HG02884 (cell line): ENCODE measurements around the gene DIDO1.
"Not testable (repeated sequence)": the region's sequence is repeated elsewhere in the genome, so short reads cannot be mapped to it uniquely, and the experiment has no call there.

Experiments used
- ATAC-seq: cut with Tn5 transposase; IDR thresholded peaks from one replicate; pipeline ENCODE4 v1.9.1; 2021; ENCODE audit warnings: mild to moderate bottlenecking, moderate library complexity; ENCODE audit not compliant: unreplicated experiment

Gene DIDO1

DNA sequence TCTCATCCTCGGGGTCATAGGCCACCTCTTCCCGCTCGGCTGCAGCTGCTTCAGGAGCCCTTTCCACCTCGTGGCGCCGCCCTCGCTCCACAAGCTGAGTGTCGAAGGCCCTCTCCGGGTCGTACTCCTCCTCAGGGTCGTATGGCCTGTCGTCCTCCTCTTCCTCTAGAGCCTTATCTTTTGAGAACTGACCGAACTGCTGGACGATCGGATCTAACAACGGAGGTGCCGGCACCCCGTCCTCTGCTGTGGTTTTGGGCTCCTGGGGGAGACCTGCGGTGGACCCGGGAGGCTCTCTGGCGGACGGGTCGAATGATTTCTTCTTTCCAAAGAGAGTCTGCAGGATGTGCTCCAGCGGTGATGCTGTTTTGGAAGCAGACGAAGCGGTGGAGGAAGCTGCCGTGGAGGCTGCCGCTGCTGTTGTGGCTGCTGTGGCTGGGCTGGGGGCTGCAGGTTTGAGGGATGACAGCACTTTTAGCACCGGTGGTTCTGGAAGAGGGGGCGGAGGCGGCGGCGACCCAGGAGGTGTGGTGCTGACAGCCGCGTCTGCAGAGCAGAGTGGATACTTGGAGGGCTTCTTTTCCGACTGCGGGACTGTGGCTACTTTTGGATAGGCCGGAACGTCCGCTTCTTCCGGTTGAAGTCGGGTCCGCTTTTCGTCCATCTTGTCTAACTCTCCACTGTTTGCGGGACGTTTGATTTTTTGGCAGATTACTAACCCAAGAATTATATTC lies 44.5 kb downstream of the DIDO1 start:
- no peak for ATAC-seq

DNA sequence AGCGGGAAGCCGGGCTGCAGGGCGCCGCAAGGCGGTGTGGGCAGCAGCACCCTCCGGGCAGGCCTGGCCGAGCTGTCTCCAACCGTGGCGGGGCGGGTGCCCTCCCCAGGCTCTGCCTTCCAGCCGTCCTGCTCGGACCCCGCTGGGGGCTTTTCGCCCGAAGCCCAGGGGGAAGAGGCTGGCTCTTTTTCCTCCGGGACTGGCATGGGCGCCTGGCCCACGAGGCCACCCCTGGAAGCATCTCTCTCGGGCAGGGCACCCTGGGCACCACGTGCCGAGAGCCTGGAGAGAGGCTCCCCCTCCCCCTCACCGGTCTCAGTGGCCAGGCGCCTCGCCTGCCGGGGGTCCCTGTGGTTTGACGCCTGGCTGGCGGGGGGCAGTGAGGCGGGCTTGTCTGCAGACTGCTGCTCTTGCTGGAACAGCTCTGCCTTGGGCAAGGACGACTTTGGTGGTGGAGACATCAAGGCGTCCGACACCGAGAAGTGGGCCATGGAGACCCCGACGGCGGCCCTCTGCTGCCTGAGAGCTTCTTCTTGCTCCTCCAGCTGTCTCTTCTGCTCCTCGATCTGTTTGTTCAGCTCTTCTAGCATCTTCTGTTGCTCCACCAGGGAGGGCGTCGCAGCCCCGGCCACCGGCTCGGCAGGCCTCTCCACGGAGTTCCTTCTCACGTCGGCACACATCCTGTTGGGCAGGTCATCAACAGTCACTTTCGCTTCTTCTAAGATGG lies 45.2 kb downstream of the DIDO1 start:
- no peak for ATAC-seq

- no peak for ATAC-seq
These were observed 46.0 kb downstream of the DIDO1 start for GRCh38 chr20:62880147-62880934.

DNA sequence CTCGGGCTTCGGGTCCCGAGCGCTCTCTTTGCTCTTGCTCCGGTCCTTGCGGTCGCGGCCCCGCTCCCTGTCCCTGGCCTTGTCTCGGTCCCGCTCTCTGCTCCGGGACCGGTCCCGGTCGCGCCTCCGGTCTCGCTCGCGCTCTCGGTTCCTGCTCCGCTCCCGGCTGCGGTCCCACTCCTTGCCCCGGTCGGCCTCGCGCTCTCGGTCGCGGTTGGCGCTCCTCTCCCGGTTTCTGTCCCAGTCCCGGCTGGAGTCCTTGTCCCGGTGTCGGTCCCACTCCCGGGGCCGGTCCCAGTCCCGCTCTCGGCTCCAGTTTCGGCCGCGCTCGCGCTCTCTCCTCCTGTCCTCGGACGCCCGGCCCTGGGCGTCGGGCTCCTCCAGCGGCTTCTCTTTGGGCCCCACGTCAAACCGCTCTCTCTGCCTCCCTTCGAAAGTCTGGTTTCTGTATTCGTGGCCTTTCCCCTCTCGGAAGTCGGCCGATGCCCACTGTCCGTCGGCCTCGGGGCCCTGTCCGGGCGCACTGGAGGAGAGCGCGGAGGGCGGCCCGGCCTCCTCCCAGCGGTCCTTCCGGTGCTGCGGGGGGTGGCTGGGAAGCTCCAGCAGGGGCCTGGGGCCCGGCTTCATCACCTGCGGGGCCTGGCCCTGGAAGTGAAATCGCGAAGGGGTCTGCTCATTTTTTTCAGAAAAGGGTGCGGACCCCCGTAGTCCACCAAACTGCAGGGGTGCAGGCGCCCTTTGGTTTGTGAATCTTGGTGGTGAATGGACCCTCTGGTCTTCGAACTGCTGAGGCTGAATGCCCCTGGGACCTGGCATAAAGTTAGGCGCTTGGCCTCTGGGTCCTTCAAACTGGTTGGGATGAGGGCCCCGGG lies 46.8 kb downstream of the DIDO1 start:
- ATAC-seq, result no peak

DNA sequence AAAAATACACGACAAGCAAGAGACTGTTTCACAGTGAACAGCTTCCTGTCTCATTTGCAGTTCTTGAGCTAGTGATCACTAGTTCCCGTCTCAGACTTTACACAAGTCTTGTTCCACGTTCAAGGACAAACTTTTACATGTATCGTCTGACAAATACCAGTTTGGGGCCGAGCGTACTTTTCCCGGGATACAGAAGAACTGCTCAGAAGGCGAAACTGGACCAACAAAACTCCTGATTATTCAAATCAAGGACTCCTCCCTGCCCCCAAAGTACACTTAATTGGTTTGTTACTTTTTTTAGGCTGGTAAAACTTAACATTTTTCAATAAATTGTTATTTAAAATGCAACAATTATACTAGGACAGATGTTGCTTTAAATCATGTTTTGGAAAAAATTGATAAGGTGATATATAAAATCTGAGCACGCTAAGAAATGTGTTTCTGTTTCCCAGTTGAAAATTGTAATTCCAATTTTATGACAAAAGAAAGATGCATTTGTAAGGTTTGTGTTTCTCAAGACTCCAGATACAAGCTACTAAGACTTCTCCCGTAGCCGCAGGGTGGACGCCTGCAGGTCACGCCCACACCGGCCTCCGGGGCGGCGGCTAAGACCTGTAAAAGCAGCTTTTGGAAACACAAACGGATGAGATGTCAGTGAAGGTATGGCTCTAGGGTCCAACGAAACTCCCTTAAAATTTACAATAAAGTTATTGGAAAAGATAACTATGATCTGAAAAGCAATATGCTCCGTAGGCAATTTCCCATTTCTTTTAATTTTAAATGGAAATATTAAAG lies 47.9 kb downstream of the DIDO1 start:
- ATAC-seq, result no peak

DNA sequence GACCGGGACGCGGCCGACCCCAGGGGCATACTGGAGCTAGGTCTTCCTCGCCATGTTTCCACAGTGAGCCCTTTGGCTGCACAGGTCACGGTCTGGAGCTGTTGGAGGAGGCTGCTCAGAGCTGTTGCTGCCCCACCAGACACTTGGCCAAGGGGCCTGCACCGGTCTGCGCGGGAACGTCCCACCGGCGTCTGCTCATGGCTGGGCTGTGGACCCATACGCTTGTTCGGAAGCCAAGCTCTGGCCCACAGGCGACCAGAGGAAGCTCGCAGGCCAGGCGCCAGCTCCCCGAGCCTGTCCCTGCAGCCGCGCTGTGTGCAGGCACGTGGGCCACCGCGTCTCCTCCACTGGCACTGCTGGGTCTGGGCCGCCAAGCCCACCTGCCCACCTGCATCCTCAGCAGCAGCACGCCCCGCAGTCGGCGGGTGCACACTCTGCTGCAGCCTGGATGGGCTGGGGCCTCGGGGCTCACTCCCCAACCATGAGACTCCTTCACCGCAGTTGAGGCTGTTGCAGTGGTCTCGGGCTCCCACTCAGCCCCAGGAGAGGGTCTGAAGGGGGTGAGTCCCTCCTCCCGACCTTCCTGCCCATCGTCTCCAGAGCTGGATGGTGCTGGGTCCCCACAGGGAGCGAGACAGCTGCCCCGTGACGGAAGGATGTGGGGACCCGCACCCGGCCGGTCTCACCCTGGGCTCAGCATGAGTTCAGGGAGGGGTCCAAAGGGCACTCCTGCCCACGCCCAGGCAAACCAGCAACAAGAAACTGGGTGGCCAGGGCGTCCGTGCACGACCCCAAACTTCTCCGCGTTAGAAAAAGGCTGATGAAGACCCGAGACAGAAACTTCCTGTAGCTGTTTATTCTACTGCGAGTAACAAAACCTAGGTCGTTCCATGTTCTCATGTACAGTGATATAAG lies 49.1 kb downstream of the DIDO1 start:
- ATAC-seq, result no peak

DNA sequence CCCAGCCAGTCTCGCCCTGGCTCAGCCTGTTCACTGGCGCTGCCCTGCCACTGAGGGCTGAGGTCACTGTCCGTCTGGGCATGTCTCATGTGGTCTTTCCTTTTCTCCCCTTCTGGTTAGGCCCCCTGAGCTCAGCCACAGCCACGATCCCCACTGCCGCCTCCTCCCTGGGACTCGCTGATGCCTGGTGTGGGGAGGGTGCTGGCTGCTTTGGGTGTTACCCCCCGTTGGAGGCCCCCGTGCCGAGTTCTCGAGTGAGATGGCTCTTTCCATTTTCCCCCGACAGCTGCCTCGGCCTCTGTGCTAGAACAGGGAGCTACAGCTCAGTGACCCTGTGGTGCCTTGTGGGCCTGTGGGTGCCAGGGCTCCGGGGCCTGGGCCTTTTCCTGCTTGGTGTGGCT lies 49.8 kb downstream of the DIDO1 start:
- ATAC-seq, result no peak

DNA sequence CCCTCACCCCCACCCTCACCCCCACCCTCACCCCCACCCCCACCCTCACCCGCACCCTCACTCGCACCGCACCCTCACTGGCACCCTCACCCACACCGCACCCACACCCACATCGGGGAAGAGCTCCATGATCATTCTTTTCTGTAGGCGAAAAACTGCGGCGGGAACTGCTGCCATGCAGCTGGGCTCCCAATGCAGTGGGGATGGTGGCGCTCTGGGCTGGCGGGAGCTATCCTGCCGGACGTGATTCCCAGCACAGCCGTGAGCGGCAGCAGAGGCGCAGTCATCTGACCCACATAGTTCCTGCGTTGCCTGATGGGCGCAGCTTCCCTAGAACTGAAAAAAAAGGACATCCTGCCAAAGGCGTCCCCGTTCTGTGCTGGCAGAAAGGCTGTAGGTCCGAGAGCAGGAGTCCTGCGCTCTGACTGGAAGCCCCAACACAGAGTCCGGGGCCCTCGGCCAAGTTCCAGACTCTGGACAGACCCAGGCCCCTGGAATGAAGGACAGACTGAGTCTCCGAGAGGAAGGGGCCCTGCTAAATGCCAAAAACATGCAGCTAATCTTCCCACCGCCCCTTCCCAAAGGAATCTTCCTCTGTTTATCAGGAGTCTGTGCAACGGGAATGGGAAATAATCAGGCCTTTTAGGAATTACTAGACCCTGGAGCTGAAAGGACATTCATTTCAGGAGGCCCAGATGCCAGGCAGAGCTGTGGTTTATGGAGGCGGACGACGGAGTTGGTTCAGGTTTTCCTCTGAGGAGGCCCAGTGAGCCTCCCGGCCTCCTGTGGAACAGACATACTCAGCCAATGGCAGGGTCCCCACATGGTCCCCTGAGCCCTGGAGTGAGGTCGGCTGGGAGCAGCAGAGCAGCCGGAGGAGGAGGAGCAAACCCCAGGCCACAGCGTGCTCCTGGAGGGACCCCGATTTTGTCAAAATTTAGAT lies 50.6 kb downstream of the DIDO1 start:
- ATAC-seq, result no peak

DNA sequence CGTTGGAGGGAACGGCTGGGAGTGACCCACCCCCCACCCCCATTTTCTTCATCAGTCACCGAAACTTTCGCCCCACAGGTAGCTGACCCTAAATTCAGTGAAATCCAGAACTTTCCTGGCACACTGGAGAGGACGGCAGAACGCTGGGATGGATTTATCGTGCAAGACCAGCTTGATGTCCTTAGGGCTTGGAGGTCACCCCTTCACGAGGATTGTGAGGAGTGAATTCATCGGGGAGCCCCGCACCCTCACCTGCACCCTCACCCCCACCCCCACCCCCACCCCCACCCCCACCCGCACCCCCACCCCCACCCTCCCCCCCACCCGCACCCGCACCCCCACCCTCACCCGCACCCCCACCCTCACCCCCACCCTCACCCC lies 51.4 kb downstream of the DIDO1 start:
- no peak for ATAC-seq

DNA sequence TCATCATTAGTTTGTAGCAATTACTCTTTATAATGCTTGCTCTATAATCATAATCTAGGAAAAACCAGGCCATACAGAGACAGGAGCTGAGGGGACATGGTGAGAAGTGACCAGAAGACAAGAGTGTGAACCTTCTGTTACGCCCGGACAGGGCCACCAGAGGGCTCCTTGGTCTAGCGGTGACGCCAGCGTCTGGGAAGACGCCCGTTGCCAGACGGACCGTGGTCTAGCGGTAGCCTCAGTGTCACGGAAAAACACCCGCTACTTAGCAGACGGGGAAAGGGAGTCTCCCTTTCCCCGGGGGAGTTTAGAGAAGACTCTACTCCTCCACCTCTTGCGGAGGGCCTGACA lies 52.6 kb downstream of the DIDO1 start:
- not testable (repeated sequence) for ATAC-seq

GRCh38 chr20:62873280-62873679 lies 53.0 kb downstream of the DIDO1 start:
- no peak for ATAC-seq

DNA sequence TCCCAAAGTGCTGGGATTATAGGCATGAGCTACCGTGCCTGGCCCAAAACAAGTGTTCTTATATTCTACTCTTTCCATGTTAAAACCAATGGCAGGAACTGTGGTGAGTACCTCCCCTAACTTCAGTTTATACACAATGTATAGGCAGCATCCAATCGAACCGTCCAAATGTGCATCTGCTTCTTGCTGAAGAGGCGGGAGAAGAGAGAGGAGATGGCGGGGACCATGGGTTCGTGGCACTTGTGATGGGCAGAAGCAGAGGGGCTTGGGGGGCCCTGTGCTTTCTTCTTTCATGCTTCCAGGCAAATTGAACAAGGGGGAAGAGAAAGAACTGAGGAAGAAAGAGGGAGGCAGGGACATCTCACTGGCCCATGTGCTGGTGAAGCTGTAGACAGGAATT lies 53.4 kb downstream of the DIDO1 start:
- no peak for ATAC-seq

DNA sequence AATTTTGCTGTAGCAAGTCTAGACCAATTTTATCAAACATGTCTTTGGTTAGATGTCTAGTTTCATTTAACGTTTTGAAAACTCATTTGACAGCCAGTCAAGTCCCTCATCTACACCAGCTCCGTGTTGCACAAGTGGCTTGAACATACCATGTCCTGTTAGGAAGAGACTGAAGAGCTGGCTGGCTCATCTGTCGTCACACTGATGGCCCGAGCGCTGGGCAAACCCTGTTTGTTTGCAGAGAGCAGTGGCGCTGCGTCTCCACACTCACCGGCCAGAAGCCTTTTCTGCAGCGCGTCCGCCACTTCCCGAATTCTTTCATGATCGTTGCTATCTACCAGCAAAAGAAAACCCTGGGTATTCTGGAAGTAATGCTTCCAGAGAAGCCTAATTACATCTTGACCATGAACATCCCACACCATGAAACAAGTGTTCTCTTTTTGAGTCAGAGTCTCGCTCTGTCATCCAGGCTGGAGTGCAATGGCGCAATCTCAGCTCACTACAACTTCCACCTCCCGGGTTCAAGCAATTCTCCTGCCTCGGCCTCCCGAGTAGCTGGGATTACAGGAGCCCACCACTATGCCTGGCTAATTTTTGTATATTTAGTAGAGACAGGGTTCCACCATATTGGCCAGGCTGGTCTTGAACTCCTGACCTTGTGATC lies 54.0 kb downstream of the DIDO1 start:
- no peak for ATAC-seq

GRCh38 chr20:62864207-62864606 lies 62.1 kb downstream of the DIDO1 start:
- ATAC-seq, result no peak

DNA sequence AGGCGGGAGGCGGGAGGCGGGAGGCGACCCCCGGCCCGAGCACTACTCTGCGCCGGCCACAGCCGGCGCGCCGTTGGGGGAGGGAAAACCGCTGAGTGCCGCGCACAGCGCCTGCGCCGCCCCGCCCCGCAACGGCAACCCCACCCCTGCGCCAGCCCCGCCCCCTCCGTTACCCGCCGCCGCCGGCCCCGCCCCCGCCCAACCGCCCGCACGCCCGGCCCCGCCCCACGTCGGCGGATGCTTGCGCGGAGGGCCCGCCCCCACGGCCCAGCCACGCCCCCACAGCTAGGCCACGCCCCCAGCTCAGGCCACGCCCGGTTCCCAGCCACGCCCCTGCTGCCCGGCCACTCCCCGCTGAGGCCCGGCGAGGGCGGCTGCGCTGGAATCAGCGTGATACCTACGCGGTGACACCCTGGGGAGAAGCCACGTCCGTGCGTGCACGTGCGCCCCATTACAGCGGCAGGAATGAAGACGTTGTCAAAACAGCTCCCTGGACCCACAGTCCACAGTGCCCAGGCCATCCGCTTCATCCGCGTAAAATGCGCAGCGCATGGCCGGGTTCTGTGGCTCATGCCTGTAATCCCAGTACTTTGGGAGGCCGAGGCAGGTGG lies 64.5 kb downstream of the DIDO1 start, which contains the start of gene TCFL5:
Gene TCFL5 (minus strand): TSS at position 97 of the 611 bp plus-strand sequence. CDS start 152 bp downstream, outside the sequence.
- ATAC-seq, result peak; percentile 47

DNA sequence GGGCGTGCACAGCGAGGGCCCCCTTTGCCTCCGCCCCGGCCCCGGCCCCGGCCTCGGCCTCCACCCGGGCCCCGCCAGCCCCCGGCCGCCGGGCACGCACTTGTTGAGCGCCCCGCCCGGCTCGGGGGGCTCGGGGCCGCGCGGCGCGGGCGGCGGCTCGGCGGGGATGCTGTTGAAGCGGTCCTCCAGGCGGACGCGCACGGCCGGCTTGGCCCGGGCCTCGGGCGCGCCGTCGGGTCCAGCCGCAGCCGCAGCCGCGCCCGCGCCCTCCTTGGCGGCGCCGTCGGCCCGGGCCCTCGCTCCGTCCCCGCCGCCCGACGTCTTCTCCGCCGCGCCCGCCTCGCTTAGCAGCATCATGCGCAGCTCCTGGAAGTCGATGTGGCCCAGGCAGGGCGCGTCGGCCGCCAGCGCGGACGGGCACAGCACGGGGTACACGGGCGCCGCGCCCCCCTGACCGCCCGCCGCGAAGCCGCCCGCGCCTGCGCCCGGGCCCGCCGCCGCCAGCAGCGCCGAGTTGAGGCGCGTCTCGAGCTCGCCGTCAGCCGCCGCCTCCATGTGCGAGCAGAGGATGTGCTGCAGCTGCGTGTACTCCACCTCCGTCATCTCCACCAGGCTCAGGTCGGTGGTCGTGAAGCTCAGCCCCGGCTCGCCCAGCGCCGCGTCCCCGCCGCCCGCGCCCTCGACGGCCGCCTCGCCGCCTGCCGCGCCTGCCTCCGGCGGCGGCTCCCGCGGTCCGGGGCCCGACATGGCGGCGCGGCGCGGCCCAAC lies 65.2 kb downstream of the DIDO1 start:
- peak; percentile 33 for ATAC-seq
